Nucleus accumbens (tissue), 56 donors: Measurements from ENCODE around the gene IL18RAP.
A peak's percentile ranks its signal among the peaks of the same experiment; 100 is the strongest.

Experiments used
- DNase-seq, 56 donors: peaks; one replicate each; lab custom pipeline; 2025; lab: John Stamatoyannopoulos, UW

The IL18RAP gene

GRCh38 chr2:102421890-102422759 lies 835 bp upstream of the IL18RAP start:
- DNase-seq: no peak

- no peak for DNase-seq
These were observed 408 bp downstream of the IL18RAP start for GRCh38 chr2:102423368-102423767.

- DNase-seq: no peak
These were observed 1.8 kb downstream of the IL18RAP start for GRCh38 chr2:102424754-102425153.

GRCh38 chr2:102425441-102426132 lies 2.6 kb downstream of the IL18RAP start:
- no peak for DNase-seq

GRCh38 chr2:102427249-102427648 lies 4.3 kb downstream of the IL18RAP start:
- DNase-seq: no peak

GRCh38 chr2:102428573-102428972 lies 5.6 kb downstream of the IL18RAP start:
- DNase-seq: no peak

- DNase-seq: no peak
These were observed 9.4 kb downstream of the IL18RAP start for GRCh38 chr2:102432386-102432785.

- DNase-seq: no peak
These were observed 11.2 kb downstream of the IL18RAP start for GRCh38 chr2:102433973-102434654.

- DNase-seq: no peak
These were observed 11.9 kb downstream of the IL18RAP start for GRCh38 chr2:102434655-102435381.

- no peak for DNase-seq
These were observed 12.8 kb downstream of the IL18RAP start for GRCh38 chr2:102435741-102436140.

- no peak for DNase-seq
These were observed 13.4 kb downstream of the IL18RAP start for GRCh38 chr2:102436323-102436722.

GRCh38 chr2:102437122-102437521 lies 14.2 kb downstream of the IL18RAP start:
- no peak for DNase-seq

- DNase-seq: no peak
These were observed 15.2 kb downstream of the IL18RAP start for GRCh38 chr2:102438111-102438510.

GRCh38 chr2:102438578-102438977 lies 15.6 kb downstream of the IL18RAP start:
- no peak for DNase-seq

GRCh38 chr2:102439065-102439695 lies 16.2 kb downstream of the IL18RAP start:
- DNase-seq: no peak

GRCh38 chr2:102442967-102443828 lies 20.2 kb downstream of the IL18RAP start:
- peak in 2 of 56 donors; percentile 4 to 22 for DNase-seq

- DNase-seq: no peak
These were observed 21.3 kb downstream of the IL18RAP start for GRCh38 chr2:102444233-102444632.

- DNase-seq: no peak
These were observed 24.0 kb downstream of the IL18RAP start for GRCh38 chr2:102446936-102447335.

- peak in 23 of 56 donors; percentile 1 to 56 (median 8) for DNase-seq
These were observed 26.5 kb downstream of the IL18RAP start for GRCh38 chr2:102449370-102449974.
